IPS DF 6.9 (cell line): ENCODE measurements around the gene PTF1A.
"Not testable (repeated sequence)": the region's sequence is repeated elsewhere in the genome, so short reads cannot be mapped to it uniquely, and the experiment has no call there.

Experiments used
- DNase-seq: peaks from one replicate; pipeline ENCODE4 v3.0.0-alpha.2; 2013; ENCODE audit warnings: low read depth, low spot score
- H3K27ac ChIP-seq: one replicate; pipeline ENCODE4 v1.5.1; 2013; ENCODE audit warnings: low read length, control low read depth
- H3K27me3 ChIP-seq: 2 replicates; pipeline ENCODE4 v1.6.1; 2013; ENCODE audit warnings: mild to moderate bottlenecking, low read length; ENCODE audit not compliant: control insufficient read depth, insufficient read depth
- H3K36me3 ChIP-seq: 2 replicates; pipeline ENCODE4 v1.6.1; 2013; ENCODE audit warnings: low read length; ENCODE audit not compliant: control insufficient read depth, insufficient read depth
- H3K4me1 ChIP-seq: 2 replicates; pipeline ENCODE4 v1.6.1; 2013; ENCODE audit warnings: low read length; ENCODE audit not compliant: control insufficient read depth, insufficient read depth
- H3K4me3 ChIP-seq: 2 replicates; pipeline ENCODE4 v1.5.1; 2013; ENCODE audit warnings: mild to moderate bottlenecking, low read length
- H3K9me3 ChIP-seq: 2 replicates; pipeline ENCODE4 v1.6.1; 2013; ENCODE audit warnings: low read length, inconsistent platforms; ENCODE audit not compliant: control insufficient read depth, insufficient read depth
- WGBS: extraction: QIAGEN DNeasy Blood & Tissue Kit; methylation state at CpG from one replicate; pipeline ENCODE4 v1.1.7; 2013; ENCODE audit warnings: mixed read lengths, missing lambda C conversion rate; ENCODE audit not compliant: insufficient read length, insufficient coverage; 5-methylcytosine and 5-hydroxymethylcytosine counted together

PTF1A gene

DNA sequence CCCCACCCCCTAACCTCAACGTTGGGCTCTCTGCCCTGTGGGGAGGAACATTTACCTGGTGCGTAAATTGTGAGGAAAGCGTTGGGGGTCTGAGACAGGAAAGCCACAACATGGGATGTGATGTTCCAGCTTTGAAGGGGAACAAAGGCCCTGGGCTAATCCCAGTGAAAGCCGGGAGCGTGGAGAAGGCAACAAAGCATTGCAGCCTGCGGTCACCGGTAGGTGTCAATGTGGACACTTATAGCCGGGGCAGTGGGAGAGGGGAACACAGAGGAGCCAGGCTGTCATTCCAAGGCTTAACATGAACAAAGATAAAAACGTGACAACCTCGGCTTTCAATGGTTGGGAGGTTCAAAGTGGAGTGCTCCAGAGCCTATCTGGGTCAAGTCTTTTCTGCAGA, 12.7 kb downstream of the PTF1A start:
- H3K4me1 ChIP-seq, result peaks cover 1% of the 10 kb centered on the region; the same call in 1 of the 2 replicates
- no peaks in the 10 kb centered on the region for H3K9me3 ChIP-seq
- no peak overlapping the region for H3K27ac ChIP-seq
- WGBS, result no CpG with 5 or more reads among the region's 10 CpGs
- H3K4me3 ChIP-seq, result no peak overlapping the region
- H3K27me3 ChIP-seq, result peaks cover 56% of the 10 kb centered on the region
- no peak for DNase-seq
- H3K36me3 ChIP-seq, result no peaks in the 10 kb centered on the region

DNA sequence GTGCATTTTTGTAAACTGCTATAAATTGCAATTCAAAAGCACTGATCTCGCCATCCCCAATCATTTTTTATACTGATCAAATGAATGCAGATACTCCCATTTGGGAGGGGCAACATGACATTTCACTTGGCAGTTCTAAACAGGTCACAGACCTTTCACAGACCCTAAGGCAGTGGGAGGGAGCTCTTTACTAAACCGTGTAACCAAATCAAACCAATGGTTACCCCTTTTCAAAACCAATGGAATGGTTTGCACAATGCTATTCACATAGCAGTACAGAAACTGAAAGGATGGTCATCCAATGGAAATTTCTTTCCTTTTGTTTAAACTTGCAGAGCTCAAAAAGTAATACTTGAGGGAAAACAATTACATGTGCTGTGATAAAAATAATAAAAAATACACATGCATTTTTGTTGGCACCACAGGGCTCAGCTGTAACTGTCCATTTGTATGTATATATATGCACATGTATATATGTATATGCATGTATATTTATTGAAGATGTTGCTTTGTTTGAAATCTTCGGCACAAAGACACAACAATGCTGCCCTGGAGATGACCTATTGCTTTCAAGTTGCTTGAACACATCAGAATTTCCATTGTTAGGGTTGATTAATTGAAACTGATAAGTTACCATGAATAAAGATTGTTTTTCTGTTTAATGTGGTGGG, 14.0 kb downstream of the PTF1A start:
- Histone ChIP-seq H3K27ac (no peak overlapping the region), H3K4me1 (peaks cover 1% of the 10 kb centered on the region; the same call in 1 of the 2 replicates), H3K9me3 (no peaks in the 10 kb centered on the region), H3K4me3 (no peak overlapping the region), H3K36me3 (no peaks in the 10 kb centered on the region), H3K27me3 (peaks cover 43% of the 10 kb centered on the region)
- WGBS, result no CpG with 5 or more reads among the region's 3 CpGs
- no peak for DNase-seq

DNA sequence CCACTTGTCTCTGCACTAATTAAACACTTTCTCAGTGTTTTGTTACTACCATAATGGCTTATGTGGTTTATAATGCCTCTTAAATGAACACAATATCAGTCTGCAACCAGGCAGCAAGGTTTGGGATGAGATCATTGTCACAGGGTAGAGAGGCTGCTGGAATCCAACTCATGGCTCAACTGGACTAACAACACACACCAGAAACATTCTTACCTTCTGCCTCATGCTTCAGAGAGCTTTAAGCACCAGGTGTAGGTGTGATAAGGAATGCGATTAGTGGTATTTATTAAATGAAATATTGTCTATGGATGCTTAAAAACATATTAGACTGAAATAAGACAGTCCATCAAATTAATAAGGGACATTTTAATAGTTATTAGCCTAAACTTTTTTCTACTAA, 25.4 kb downstream of the PTF1A start:
- Histone ChIP-seq H3K9me3 (no peaks in the 10 kb centered on the region), H3K4me3 (no peak overlapping the region), H3K4me1 (no peaks in the 10 kb centered on the region), H3K27ac (no peak overlapping the region), H3K36me3 (no peaks in the 10 kb centered on the region), H3K27me3 (no peaks in the 10 kb centered on the region)
- WGBS, result no CpG with 5 or more reads among the region's 1 CpG
- DNase-seq, result no peak

DNA sequence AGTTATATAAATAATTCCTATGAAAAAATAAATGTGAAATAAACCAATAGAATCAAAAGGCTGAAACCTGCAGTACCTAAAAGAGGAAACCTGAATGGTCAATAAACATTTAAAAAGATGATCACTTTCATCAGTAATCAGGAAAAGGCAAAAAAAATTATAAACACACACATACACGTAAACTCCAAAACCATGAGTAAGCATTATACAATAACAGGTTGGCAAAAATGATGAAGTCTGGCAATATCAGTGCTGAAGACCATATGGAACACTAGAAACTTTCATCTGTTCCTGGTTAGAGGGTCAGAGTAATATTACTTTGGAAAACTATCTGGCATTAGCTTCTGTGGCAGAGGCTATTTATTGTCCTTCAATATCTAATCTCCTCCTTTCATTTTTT, 38.5 kb downstream of the PTF1A start:
- DNase-seq, result no peak
- WGBS, result no CpG with 5 or more reads among the region's 1 CpG
- H3K27me3 ChIP-seq, result no peaks in the 10 kb centered on the region

DNA sequence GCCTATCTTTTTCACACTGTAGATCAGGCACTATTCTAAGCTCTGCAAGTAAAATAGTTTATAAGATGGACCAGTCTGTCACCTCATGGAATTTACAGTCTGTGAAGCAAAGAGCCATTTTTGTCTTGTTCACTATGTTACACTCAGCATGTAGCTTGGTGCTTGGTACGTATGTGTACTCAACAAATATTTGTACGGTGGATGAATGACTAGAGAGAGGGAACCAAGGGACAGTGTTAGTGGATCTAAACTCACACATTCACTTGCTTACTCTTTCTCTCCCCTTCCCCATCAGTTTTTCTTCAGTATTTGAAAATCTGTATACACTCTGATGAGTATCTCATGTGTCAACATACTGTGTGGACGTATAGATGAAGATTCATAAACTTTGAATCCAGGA, 45.9 kb downstream of the PTF1A start:
- no peak overlapping the region for H3K4me3 ChIP-seq
- H3K36me3 ChIP-seq, result no peaks in the 10 kb centered on the region
- WGBS, result no CpG with 5 or more reads among the region's 3 CpGs
- H3K9me3 ChIP-seq, result no peaks in the 10 kb centered on the region
- no peak for DNase-seq
- no peak overlapping the region for H3K27ac ChIP-seq
- H3K27me3 ChIP-seq, result no peaks in the 10 kb centered on the region
- no peaks in the 10 kb centered on the region for H3K4me1 ChIP-seq

More for the DNA sequence above, 38.5 kb downstream of the PTF1A start:
- Histone ChIP-seq H3K36me3 (no peaks in the 10 kb centered on the region), H3K9me3 (no peaks in the 10 kb centered on the region), H3K4me1 (no peaks in the 10 kb centered on the region), H3K27ac (no peak overlapping the region), H3K4me3 (no peak overlapping the region)

DNA sequence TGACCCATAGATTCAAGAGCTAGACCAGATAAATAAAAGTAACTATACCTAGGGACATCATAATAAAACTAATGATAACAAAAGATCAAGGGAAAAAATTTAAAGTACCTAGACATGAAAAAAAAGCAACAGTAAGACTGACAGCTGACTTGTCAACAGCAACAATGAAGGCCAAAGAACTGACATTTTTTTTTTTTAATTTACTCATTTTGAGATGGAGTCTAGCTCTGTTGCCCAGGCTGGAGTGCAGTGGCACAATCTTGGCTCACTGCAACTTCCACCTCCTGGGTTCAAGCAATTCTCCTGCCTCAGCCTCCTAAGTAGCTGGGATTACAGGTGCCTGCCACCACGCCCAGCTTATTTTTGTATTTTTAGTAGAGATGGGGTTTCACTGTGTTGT, 49.7 kb downstream of the PTF1A start:
- H3K27me3 ChIP-seq, H3K36me3 ChIP-seq, H3K4me3 ChIP-seq, DNase-seq, H3K9me3 ChIP-seq, H3K27ac ChIP-seq, H3K4me1 ChIP-seq: not testable (repeated sequence)
- WGBS, result no CpG with 5 or more reads among the region's 1 CpG
